HEK293T (cell line): Measurements from ENCODE around the gene DNAL4.
A peak's percentile ranks its signal among the peaks of the same experiment; 100 is the strongest.
"Not testable (repeated sequence)": the region's sequence is repeated elsewhere in the genome, so short reads cannot be mapped to it uniquely, and the experiment has no call there.

ENCODE experiments used
- CTCF ChIA-PET: fragments of 350-600 bp; formaldehyde crosslinking; extraction: SDS; loops from one replicate; lab custom pipeline; 2021; ENCODE audit warnings: antibody characterized with exemption, inconsistent platforms; lab: Yijun Ruan, JAX
- POLR2A ChIA-PET: fragments of 350-600 bp; formaldehyde crosslinking; extraction: SDS; loops from one replicate; lab custom pipeline; 2020; ENCODE audit warnings: antibody characterized with exemption, inconsistent platforms; lab: Yijun Ruan, JAX
- DNase-seq: peaks from one replicate; pipeline ENCODE4 v3.0.0; 2012; ENCODE audit warnings: mixed read lengths; ENCODE audit errors: extremely low spot score
- ARNT ChIP-seq: fragments of 450-650 bp; IDR thresholded peaks from 2 replicates; pipeline ENCODE4 v1.6.1; 2017; ENCODE audit warnings: mild to moderate bottlenecking
- BHLHE40 ChIP-seq: fragments of 450-650 bp; IDR thresholded peaks from 2 replicates; pipeline ENCODE4 v1.6.1; 2016; ENCODE audit warnings: mild to moderate bottlenecking, moderate library complexity, borderline replicate concordance
- CTBP1 ChIP-seq: fragments of 450-650 bp; IDR thresholded peaks from 2 replicates; pipeline ENCODE4 v1.6.1; 2016; ENCODE audit warnings: borderline replicate concordance
- ELF4 ChIP-seq: fragments of 450-650 bp; IDR thresholded peaks from 2 replicates; pipeline ENCODE4 v1.6.1; 2017; ENCODE audit warnings: antibody characterized with exemption
- FOXA1 ChIP-seq: fragments of 450-650 bp; IDR thresholded peaks from 2 replicates; pipeline ENCODE4 v1.6.1; 2016; ENCODE audit warnings: mild to moderate bottlenecking
- FOXK2 ChIP-seq: fragments of 450-650 bp; IDR thresholded peaks from 2 replicates; pipeline ENCODE4 v1.6.1; 2016; ENCODE audit warnings: mild to moderate bottlenecking
- FOXM1 ChIP-seq: fragments of 450-650 bp; IDR thresholded peaks from 2 replicates; pipeline ENCODE4 v1.6.1; 2017; ENCODE audit warnings: mild to moderate bottlenecking, borderline replicate concordance
- HDGF ChIP-seq: fragments of 450-650 bp; IDR thresholded peaks from 2 replicates; pipeline ENCODE4 v1.6.1; 2017; ENCODE audit warnings: antibody characterized with exemption, borderline replicate concordance
- L3MBTL2 ChIP-seq: fragments of 450-650 bp; conservative IDR thresholded peaks from 2 replicates; pipeline ENCODE4 v1.6.1; 2016; ENCODE audit warnings: mild to moderate bottlenecking
- LEF1 ChIP-seq: fragments of 450-650 bp; IDR thresholded peaks from 2 replicates; pipeline ENCODE4 v1.6.1; 2017; ENCODE audit warnings: mild to moderate bottlenecking, borderline replicate concordance
- NFRKB ChIP-seq: fragments of 450-650 bp; IDR thresholded peaks from 2 replicates; pipeline ENCODE4 v1.6.1; 2016; ENCODE audit warnings: mild to moderate bottlenecking, moderate library complexity
- SP1 ChIP-seq: fragments of 450-650 bp; IDR thresholded peaks from 2 replicates; pipeline ENCODE4 v1.6.1; 2017
- SUZ12 ChIP-seq: fragments of 450-650 bp; IDR thresholded peaks from 2 replicates; pipeline ENCODE4 v1.6.1; 2016; ENCODE audit warnings: mild to moderate bottlenecking
- TARDBP ChIP-seq: fragments of 450-650 bp; IDR thresholded peaks from 2 replicates; pipeline ENCODE4 v1.6.1; 2016
- ZNF384 ChIP-seq: fragments of 450-650 bp; IDR thresholded peaks from 2 replicates; pipeline ENCODE4 v1.6.1; 2016
- TF ChIP-seq, protein P1 (sequence below): fragments of 450-650 bp; IDR thresholded peaks from 2 replicates; pipeline ENCODE4 v1.6.1; 2016

The DNAL4 gene

DNA sequence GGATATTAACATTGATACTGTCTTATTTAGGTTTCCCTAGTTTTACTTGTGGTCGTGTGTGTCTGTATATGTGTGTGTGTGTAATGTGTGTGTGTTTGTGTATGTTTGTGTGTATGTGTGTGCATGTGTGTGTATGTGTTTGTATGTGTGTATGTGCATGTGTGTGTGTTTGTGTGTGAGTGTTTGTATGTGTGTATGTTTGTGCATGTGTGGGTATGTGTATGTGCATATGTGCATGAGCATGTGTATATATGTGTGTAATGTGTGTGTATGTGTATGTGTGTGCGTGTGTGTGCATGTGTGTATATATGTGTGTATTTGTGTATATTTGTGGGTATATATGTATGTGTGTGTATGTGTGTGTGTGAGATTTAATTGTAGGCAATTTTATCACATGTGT lies 17.3 kb upstream of the DNAL4 start:
- no peak for DNase-seq
- ChIA-PET CTCF (no interaction called here), POLR2A (no interaction called here)
- TF ChIP-seq LEF1 (no peak), NFRKB (no peak), CTBP1 (no peak; the same call in 1 of the 2 replicates)

DNA sequence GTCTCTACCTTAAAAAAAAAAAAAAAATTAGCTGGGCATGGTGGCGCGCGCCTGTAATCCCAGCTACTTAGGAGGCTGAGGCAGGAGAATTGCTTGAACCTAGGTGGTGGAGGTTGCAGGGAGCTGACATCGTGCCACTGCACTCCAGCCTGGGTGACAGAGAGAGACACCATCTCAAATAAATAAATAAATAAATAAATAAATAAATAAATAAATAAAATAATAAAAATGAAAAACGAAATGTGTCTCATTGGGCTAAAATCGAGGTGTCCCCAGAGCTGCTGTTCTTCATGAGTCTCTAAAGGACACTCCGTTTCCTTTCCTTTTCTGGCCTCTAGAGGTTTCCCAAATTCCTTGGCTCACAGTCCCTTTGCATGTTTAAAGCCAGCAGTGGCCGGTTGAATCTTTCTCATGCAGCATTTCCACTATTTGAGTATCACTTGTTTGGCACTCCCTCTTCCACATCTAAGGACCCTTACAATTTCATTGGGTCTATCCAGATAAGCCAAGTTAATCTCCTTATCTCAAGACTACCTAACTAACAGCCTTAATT lies 11.2 kb upstream of the DNAL4 start:
- DNase-seq, CTCF ChIA-PET, POLR2A ChIA-PET: not testable (repeated sequence)

DNA sequence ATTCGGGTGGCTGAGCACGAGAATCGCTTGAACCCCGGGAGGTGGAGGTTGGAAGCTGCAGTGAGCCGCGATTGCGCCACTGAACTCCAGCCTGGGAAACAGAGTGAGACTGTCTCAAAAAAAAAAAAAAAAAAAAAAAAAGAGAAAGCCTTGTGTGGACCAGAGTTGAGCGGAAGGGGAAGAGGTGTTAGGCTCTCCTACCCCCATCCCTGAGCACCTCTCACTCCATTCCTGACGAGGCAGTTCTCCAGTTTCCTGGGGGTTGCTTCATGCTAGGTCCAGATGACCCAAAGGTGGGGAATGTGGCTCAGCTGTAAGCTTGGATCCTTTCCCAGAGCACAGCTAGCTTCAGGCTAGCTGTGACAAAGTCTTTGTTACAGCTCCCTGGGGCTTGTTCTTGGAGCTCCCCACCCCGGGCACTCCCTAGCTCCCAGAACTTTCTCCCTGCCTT lies 8.8 kb upstream of the DNAL4 start:
- TF ChIP-seq, protein P1, sequence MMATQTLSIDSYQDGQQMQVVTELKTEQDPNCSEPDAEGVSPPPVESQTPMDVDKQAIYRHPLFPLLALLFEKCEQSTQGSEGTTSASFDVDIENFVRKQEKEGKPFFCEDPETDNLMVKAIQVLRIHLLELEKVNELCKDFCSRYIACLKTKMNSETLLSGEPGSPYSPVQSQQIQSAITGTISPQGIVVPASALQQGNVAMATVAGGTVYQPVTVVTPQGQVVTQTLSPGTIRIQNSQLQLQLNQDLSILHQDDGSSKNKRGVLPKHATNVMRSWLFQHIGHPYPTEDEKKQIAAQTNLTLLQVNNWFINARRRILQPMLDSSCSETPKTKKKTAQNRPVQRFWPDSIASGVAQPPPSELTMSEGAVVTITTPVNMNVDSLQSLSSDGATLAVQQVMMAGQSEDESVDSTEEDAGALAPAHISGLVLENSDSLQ: no peak
- TF ChIP-seq L3MBTL2 (no peak), ZNF384 (peak; percentile 70)
- no peak for DNase-seq
- ChIA-PET CTCF (no interaction called here), POLR2A (no interaction called here)

DNA sequence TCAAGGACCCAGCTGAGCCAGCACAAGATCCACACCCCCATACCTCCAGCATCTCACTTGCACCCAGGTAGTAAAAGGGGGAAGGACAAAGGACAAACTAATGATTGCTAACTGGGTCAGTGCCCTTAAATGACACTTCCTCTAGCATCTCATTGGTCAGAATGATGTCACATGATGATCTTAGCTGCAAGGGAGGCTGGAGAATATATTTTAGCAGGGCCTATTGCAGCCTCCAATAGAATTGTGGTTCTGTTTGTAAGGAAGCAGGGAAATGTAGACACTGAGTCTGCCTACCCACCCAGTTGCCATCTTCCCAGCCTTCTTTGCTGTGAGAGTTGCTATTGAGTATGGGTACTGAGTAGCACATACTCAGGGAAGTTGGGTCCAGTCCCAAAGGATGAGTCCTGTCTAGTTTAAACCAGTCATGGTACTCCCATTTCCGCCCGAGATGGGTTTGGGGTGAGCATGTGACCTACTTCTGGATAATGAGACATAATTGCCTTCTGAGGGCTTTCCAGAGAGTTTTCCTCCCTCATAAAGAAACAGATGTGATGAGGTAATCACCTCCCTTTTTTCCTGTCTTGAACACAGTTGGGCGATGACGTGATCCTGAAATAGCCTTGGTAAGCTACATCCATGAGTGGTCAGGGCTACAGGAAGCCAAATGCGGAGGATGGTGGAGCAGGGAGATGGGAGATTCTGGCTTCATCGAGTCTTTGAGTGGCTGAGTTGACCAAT lies 5.5 kb upstream of the DNAL4 start:
- DNase-seq: no peak
- ChIA-PET CTCF (interaction anchor here (0.6 kb wide), 1 partner anchor 48 kb away, joined by 3 read pairs; no protein-coding TSS in a partner anchor), POLR2A (no interaction called here)
- TF ChIP-seq BHLHE40: no peak
- no peak for TF ChIP-seq ZNF384
- TF ChIP-seq CTBP1: no peak
- TF ChIP-seq HDGF: no peak
- no peak for TF ChIP-seq L3MBTL2
- no peak for TF ChIP-seq SP1
- no peak for TF ChIP-seq FOXM1
- no peak for TF ChIP-seq FOXK2
- no peak for TF ChIP-seq SUZ12
- no peak for TF ChIP-seq ARNT
- no peak for TF ChIP-seq NFRKB
- TF ChIP-seq FOXA1: no peak
- TF ChIP-seq ELF4: no peak
- TF ChIP-seq, protein P1: no peak
- no peak for TF ChIP-seq LEF1
- TF ChIP-seq TARDBP: no peak

DNA sequence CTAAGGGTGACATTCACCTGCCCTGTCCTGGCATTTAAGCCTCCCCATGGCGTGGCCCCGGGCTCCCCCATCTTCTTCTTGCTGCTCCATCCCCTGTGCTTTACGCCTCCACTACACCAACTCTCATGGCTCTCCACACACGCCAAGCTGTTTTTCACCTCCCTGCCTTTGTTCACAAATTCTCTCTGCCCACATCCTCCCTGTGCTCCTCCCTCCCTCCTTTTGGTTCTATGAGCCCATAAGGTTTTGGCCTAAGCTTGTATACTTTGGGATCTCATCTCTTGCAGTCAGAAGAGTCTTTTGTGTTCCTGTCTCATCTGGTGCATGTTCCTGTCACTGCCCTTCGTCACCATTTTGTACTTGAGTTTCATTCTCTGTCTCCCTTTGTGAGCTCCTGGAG lies 4.6 kb upstream of the DNAL4 start:
- POLR2A ChIA-PET: no interaction called here
- no peak for DNase-seq
- CTCF ChIA-PET: no interaction called here
- TF ChIP-seq HDGF (no peak), BHLHE40 (no peak), NFRKB (no peak), LEF1 (no peak), TARDBP (no peak), SP1 (no peak), FOXM1 (no peak), FOXA1 (no peak), ARNT (no peak), ZNF384 (no peak), ELF4 (no peak), CTBP1 (no peak), FOXK2 (no peak), SUZ12 (no peak), L3MBTL2 (no peak)
- TF ChIP-seq, protein P1: no peak

DNA sequence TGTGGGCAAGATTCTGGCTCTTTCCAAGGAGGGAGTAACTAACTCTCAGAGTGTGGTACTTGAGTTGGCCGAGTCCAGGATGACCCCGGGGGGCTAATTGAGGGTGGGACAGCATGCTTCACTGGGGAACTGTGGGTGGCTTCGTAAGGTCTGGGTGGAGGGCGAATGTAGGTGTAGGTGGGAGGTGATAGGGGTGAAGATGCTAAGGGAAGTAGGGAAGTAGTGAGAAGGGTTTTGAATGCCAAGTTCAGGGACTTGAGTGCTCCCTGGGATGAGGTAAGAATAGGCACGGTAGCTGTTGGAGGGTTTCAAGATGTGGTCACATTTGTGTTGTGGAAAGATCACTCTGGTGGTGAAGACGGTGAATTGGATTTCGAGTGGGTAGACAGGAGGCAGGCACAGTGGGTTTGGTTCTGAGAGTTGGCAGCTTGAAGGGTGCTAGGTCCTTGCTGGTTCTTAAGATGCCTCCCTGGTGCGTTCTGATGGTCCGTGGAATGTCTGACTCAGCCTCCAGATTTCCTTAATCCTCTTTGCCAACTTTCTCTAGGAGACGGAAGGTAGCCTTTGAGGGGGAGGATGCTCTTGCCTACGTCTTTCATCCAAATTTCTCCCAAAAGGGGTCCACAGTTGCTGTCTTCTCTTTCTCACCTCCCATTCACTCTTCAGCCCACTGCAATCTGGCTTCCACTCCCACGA lies 2.5 kb upstream of the DNAL4 start:
- no peak for DNase-seq
- CTCF ChIA-PET: no interaction called here

More for the DNA sequence above, 2.5 kb upstream of the DNAL4 start:
- POLR2A ChIA-PET: no interaction called here
- TF ChIP-seq, protein P1: no peak
- TF ChIP-seq L3MBTL2 (no peak), HDGF (no peak), FOXA1 (no peak), TARDBP (no peak), ZNF384 (no peak), ARNT (no peak), FOXK2 (no peak), FOXM1 (no peak), CTBP1 (no peak), SUZ12 (no peak), LEF1 (no peak), ELF4 (no peak), SP1 (no peak), BHLHE40 (no peak), NFRKB (no peak)
